ENCODE results near the gene PLCD1. TPM values are rescaled to one million over a fixed set of nuclear protein-coding genes. Genes with fewer than 3 reads are reported as not detected.
"Not testable (repeated sequence)": the region's sequence is repeated elsewhere in the genome, so short reads cannot be mapped to it uniquely, and the experiment has no call there.

Gene PLCD1
- total RNA-seq, 2 donors from 2014 or later: 7.9 to 12.2 TPM

DNA sequence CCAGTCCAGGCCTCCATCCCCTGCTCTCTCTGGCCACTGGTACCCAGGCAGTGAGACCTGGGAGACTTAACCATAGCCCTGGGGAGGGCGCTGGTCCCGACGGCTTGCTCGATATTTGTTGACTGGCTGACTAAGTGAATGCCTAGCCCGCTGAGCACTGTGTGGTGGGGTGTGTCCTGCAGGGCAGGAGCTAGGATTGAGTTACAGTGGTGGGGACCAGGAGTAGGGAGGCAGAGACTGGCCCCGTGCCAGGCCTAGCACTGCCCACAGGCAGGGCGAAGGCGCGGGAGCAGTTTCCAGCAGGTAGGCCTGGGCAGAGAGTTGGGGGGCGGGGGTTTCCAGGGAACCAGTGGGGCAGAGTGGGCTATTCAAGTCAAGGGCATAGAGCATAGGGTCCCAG is 38.9 kb downstream of the PLCD1 start, which contains the start of gene VILL:
VILL (plus strand) TSS at position 260 of the 400 bp plus-strand sequence. CDS start 2,887 bp downstream, outside the sequence.
- TF ChIP-seq, protein P1, sequence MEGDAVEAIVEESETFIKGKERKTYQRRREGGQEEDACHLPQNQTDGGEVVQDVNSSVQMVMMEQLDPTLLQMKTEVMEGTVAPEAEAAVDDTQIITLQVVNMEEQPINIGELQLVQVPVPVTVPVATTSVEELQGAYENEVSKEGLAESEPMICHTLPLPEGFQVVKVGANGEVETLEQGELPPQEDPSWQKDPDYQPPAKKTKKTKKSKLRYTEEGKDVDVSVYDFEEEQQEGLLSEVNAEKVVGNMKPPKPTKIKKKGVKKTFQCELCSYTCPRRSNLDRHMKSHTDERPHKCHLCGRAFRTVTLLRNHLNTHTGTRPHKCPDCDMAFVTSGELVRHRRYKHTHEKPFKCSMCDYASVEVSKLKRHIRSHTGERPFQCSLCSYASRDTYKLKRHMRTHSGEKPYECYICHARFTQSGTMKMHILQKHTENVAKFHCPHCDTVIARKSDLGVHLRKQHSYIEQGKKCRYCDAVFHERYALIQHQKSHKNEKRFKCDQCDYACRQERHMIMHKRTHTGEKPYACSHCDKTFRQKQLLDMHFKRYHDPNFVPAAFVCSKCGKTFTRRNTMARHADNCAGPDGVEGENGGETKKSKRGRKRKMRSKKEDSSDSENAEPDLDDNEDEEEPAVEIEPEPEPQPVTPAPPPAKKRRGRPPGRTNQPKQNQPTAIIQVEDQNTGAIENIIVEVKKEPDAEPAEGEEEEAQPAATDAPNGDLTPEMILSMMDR (IDR thresholded peaks at IDR 0.05): no peak
- TF ChIP-seq POLR2A (IDR thresholded peaks at IDR 0.05): no peak
- Histone ChIP-seq H3K36me3 (replicated peaks in 1 of 2; ENCODE audit: insufficient read depth in 1 of 2, low read depth in 2 of 2) (no peaks in the 10 kb centered on the region), H3K27me3 (no peaks in the 10 kb centered on the region), H3K4me1 (peaks cover 38% of the 10 kb centered on the region), H3K4me3 (no peak within 1 kb of the TSS), H3K27ac (no peak within 1 kb of the TSS), H3K9me3 (no peaks in the 10 kb centered on the region)
- DNase-seq: peak in 2 of 4 donors; percentile 16 to 36
- 81 to 86% methylated on average over 5 to 10 of the region's 10 CpGs for WGBS, 2 donors
- intact Hi-C loops (cut with DNase I): no loop called here
- no peak for ATAC-seq

DNA sequence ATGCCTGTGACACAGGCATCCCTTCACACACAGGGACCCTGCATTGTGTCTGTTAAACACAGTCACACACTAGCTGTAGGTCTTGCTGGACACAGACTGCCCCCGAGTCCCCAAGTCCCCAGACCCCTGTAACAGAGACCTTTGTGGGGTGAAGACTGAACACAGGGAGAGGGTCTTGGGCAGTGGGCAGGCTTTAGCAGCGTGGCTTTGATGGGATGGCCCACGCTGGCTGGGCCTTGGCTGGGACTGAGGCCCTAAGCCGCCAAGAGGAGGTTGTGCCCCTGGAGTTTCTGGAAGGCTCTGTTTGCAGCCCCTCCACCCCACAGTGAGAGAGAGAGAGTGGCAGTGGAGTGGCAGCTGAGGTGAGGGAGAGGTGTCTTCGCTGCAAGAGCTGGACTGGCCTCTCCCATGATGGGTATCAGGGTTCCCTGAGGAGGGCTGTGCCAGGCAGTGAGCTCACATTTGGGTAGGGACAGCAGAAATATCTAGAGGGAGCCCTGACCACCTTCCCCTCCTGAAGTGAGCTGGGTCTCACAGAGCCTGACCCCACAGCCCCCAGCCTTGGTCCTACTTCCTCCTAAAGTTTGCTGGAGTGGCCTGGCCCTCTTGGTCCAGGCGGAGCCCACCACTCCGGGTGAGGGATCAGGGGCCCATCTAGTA is 39.5 kb downstream of the PLCD1 start:
- DNase-seq (peak in 1 of 4 donors; percentile 7), ATAC-seq (no peak)
- intact Hi-C loops (cut with DNase I): no loop called here
- Histone ChIP-seq H3K4me3 (no peak overlapping the region), H3K4me1 (peaks cover 44% of the 10 kb centered on the region), H3K9me3 (no peaks in the 10 kb centered on the region), H3K27ac (no peak overlapping the region), H3K36me3 (replicated peaks in 1 of 2; ENCODE audit: insufficient read depth in 1 of 2, low read depth in 2 of 2) (no peaks in the 10 kb centered on the region), H3K27me3 (no peaks in the 10 kb centered on the region)
- WGBS, 2 donors: 95 to 97% methylated on average over 6 to 7 of the region's 7 CpGs
- TF ChIP-seq, protein P1 (IDR thresholded peaks at IDR 0.05): no peak
- no peak for TF ChIP-seq POLR2A (IDR thresholded peaks at IDR 0.05)

DNA sequence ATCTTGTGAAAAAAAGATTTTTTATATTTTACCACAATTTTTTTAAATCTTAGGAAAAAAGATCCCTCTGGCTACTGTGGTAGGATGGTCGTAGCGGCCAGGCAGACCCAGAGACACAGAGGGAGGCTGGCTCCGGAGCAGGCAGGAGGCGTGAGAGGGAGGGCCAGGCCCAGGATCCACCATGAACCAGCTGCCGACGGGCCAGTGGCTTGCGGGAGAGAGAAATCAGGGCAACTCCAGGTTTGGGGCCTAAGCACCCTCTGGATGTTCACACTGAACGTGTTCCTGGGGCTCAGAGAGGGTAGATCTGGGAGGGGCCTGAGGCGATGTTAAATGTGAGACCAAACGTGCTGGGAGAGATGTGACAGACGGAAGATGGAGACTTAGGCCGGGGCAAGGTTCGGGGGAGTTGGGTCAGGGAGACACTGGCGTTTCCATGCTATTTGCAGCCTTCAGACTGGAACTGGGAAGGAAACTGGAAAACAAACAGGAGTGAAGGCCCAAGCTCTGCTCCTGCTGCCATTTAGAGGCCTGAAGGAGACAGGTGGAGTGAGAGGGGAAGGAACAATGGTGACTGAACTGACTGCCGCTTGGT is 40.4 kb downstream of the PLCD1 start:
- no peak for ATAC-seq
- Histone ChIP-seq H3K27ac (no peak overlapping the region), H3K4me1 (peaks cover 47% of the 10 kb centered on the region), H3K9me3 (no peaks in the 10 kb centered on the region), H3K36me3 (replicated peaks in 1 of 2; ENCODE audit: insufficient read depth in 1 of 2, low read depth in 2 of 2) (no peaks in the 10 kb centered on the region), H3K4me3 (no peak overlapping the region), H3K27me3 (no peaks in the 10 kb centered on the region)
- TF ChIP-seq, protein P1 (IDR thresholded peaks at IDR 0.05): no peak
- TF ChIP-seq POLR2A (IDR thresholded peaks at IDR 0.05): no peak
- DNase-seq: peak in 1 of 4 donors; percentile 10
- WGBS, 2 donors: 87 to 92% methylated on average over 15 of the region's 15 CpGs
- intact Hi-C loops (cut with DNase I): no loop called here

DNA sequence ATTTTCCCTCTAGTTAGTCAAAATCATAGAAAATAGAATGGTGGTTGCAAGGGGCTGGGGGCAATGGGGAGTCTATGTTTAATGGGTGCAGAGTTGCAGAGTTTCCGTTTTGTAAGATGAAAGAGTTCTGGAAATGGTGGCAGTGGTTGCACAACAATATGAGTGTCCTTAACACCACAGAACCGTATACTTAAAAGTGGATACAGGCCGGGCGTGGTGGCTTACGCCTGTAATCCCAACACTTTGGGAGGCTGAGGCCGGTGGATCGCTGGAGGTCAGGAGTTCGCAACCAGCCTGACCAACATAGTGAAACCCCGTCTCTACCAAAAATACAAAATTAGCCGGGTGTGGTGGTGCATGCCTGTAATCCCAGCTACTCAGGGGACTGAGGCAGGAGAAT is 41.1 kb downstream of the PLCD1 start:
- not testable (repeated sequence) for H3K4me3 ChIP-seq

DNA sequence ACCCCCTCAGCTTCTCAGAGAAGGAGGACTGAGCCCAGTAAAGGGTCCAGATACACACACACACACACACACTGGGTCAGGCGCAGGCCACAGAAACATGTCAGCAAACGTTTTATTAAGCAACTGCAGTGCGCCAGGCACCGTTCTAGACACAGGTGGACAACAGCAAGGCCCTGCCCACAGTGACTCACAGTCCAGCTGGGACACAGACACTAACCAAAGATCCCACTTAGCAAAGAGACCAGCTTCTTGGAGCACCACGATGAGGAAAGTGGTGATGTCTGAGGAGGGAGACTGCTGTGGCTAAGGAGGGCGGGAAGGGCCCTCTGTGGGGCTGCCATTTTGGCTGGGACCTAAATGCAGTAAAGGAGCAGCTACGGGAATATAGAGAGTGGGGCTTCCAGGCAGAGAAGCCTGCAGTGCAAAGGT is 41.7 kb downstream of the PLCD1 start:
- H3K4me3 ChIP-seq: no peak overlapping the region
- 68 to 88% methylated on average over 6 to 7 of the region's 7 CpGs for WGBS, 2 donors
- no peaks in the 10 kb centered on the region for H3K9me3 ChIP-seq
- TF ChIP-seq, protein P1 (IDR thresholded peaks at IDR 0.05): no peak
- no peak for TF ChIP-seq POLR2A (IDR thresholded peaks at IDR 0.05)
- H3K27ac ChIP-seq: peak overlapping the region; percentile 70 to 85 (median 81)
- intact Hi-C loops (cut with DNase I): no loop called here
- no peaks in the 10 kb centered on the region for H3K36me3 ChIP-seq (replicated peaks in 1 of 2; ENCODE audit: insufficient read depth in 1 of 2, low read depth in 2 of 2)
- ATAC-seq: no peak
- peak in 3 of 4 donors; percentile 26 to 51 (median 33) for DNase-seq
- peaks cover 39% of the 10 kb centered on the region for H3K4me1 ChIP-seq
- no peaks in the 10 kb centered on the region for H3K27me3 ChIP-seq

More for the DNA sequence above, 41.1 kb downstream of the PLCD1 start:
- H3K27me3 ChIP-seq; H3K36me3 ChIP-seq (replicated peaks in 1 of 2; ENCODE audit: insufficient read depth in 1 of 2, low read depth in 2 of 2); intact Hi-C loops (cut with DNase I); ATAC-seq; H3K27ac ChIP-seq; H3K9me3 ChIP-seq: not testable (repeated sequence)
- DNase-seq: peak in 1 of 4 donors; percentile 11
- H3K4me1 ChIP-seq: peaks cover 45% of the 10 kb centered on the region
- WGBS, 2 donors: 80 to 94% methylated on average over 10 of the region's 10 CpGs

Data from body of pancreas (tissue), 4 donors.